Motor neuron (in vitro differentiated cells): Measurements from ENCODE around the gene CYB561D1. TPM values are rescaled to one million over a fixed set of nuclear protein-coding genes. Genes with fewer than 3 reads are reported as not detected.
"Not testable (repeated sequence)": the region's sequence is repeated elsewhere in the genome, so short reads cannot be mapped to it uniquely, and the experiment has no call there.

Experiments used
- ATAC-seq, 8 experiments: fragments of 200-7000 bp; cut with Tn5 transposase; replicated peaks in 6 of 8; 2 replicates each; pipeline ENCODE4 v1.8.0; 2021; ENCODE audit warnings: mild to moderate bottlenecking in 8 of 8, moderate library complexity in 8 of 8
- H3K27ac ChIP-seq, 2 donors: fragments of 250-450 bp; sonication (Bioruptor Pico); 2 replicates each; pipeline ENCODE4 v1.9.0; 2021; ENCODE audit warnings: antibody characterized with exemption in 2 of 2, mild to moderate bottlenecking in 2 of 2, moderate library complexity in 1 of 2
- H3K4me1 ChIP-seq, 2 donors: fragments of 250-450 bp; sonication (Bioruptor Pico); replicated peaks in 1 of 2; 2 replicates each; pipeline ENCODE4 v1.6.1; 2021; ENCODE audit warnings: antibody characterized with exemption in 2 of 2, mild to moderate bottlenecking in 2 of 2, moderate library complexity in 1 of 2
- H3K4me3 ChIP-seq, 5 donors: fragments of 250-450 bp; sonication (Bioruptor Pico); 2 replicates each; pipeline ENCODE4 v1.9.0; 2021; ENCODE audit warnings: antibody characterized with exemption in 5 of 5, mild to moderate bottlenecking in 5 of 5, moderate library complexity in 4 of 5
- WGBS, 10 experiments: fragments of 450-650 bp; shearing (Covaris generic); methylation state at CpG; one replicate each; pipeline ENCODE4 v1.0.0; 2022; 5-methylcytosine and 5-hydroxymethylcytosine counted together
- in situ Hi-C, 9 experiments: fragments of 400-800 bp; cut with MboI; loops; one replicate each; pipeline ENCODE4 v1.15.0; 2021; ENCODE audit warnings: low sequenced_read_pairs in 9 of 9, low pct_unique_long_range_greater_than_20kb in 2 of 9; ENCODE audit not compliant: unreplicated experiment in 9 of 9
- total RNA-seq, 8 experiments: library from RNA; unstranded; fragments of 300-600 nt; gene quantifications; 2 replicates each; pipeline versions ENCODE4 v1.2.3 to v1.2.4, GENCODE V29; 2022

The CYB561D1 gene
- 10 to 100 TPM in 2 of 8 experiments, 1 to 10 TPM in 6; 5.8 to 12.6 (median 7.5) TPM for total RNA-seq

- Histone ChIP-seq H3K4me1 (peaks cover 11 to 17% of the 10 kb centered on the region in 2 donors), H3K27ac (peak within 1 kb of the TSS; percentile 32 to 64), H3K4me3 (peak within 1 kb of the TSS; percentile 61 to 99 (median 86))
- in situ Hi-C loops, result no loop called here
- 0 to 1% (median 0%) methylated on average over 1 to 21 of the region's 44 CpGs; no CpG with 5 or more reads in 5 of the 10 experiments for WGBS, 10 experiments
- ATAC-seq, result peak; percentile 84 to 93 (median 90)
Observed at GRCh38 chr1:109493805-109494539, at the start of gene CYB561D1. Gene CYB561D1 (plus strand): TSS chr1:109494094. CDS start chr1:109494140, 46 bp downstream.

GRCh38 chr1:109444346-109444745, 49.5 kb upstream of the CYB561D1 start:
- in situ Hi-C loops, result no loop called here
- Histone ChIP-seq H3K27ac (no peak overlapping the region), H3K4me1 (no peaks in the 10 kb centered on the region), H3K4me3 (no peak overlapping the region)
- ATAC-seq, result peak in 2 of 8 experiments; percentile 37 to 42
- WGBS, 10 experiments, result 33 to 100% (median 90%) methylated on average over 1 of the region's 1 CpG; no CpG with 5 or more reads in 3 of the 10 experiments

GRCh38 chr1:109445949-109446695, 47.8 kb upstream of the CYB561D1 start:
- in situ Hi-C loops, H3K4me1 ChIP-seq, H3K4me3 ChIP-seq, H3K27ac ChIP-seq: not testable (repeated sequence)
- peak in 3 of 8 experiments; percentile 19 to 65 (median 49) for ATAC-seq
- 15 to 83% (median 59%) methylated on average over 2 to 11 of the region's 11 CpGs for WGBS, 10 experiments

GRCh38 chr1:109447524-109447923, 46.4 kb upstream of the CYB561D1 start:
- no peak for ATAC-seq
- H3K4me3 ChIP-seq, result no peak overlapping the region
- in situ Hi-C loops, result no loop called here
- 13 to 86% (median 58%) methylated on average over 2 to 4 of the region's 4 CpGs for whole genome bisulfite sequencing, 10 experiments
- H3K27ac ChIP-seq, result no peak overlapping the region
- no peaks in the 10 kb centered on the region for H3K4me1 ChIP-seq

- no peaks in the 10 kb centered on the region for H3K4me1 ChIP-seq
- no peak for ATAC-seq
- no peak overlapping the region for H3K4me3 ChIP-seq
- in situ Hi-C loops, result no loop called here
- WGBS, 10 experiments, result 29 to 100% (median 85%) methylated on average over 1 of the region's 1 CpG
- H3K27ac ChIP-seq, result no peak overlapping the region
Observed at GRCh38 chr1:109454497-109455133, 39.3 kb upstream of the CYB561D1 start.

GRCh38 chr1:109457819-109458218, 36.1 kb upstream of the CYB561D1 start:
- Histone ChIP-seq H3K4me3 (no peak overlapping the region), H3K27ac (no peak overlapping the region), H3K4me1 (no peaks in the 10 kb centered on the region)
- in situ Hi-C loops, result no loop called here
- WGBS, 10 experiments, result 33 to 84% (median 71%) methylated on average over 1 to 4 of the region's 4 CpGs
- no peak for ATAC-seq

- H3K4me3 ChIP-seq, result peak overlapping the region; percentile 17 to 38 (median 32)
- in situ Hi-C loops, result no loop called here
- no peak overlapping the region for H3K27ac ChIP-seq
- 0 to 19% (median 4%) methylated on average over 2 to 14 of the region's 24 CpGs; no CpG with 5 or more reads in 2 of the 10 experiments for WGBS, 10 experiments
- no peak for ATAC-seq
- H3K4me1 ChIP-seq, result peaks cover 2 to 4% of the 10 kb centered on the region in 2 donors
Observed at GRCh38 chr1:109466125-109466451, 27.8 kb upstream of the CYB561D1 start.

GRCh38 chr1:109466452-109467300, 27.2 kb upstream of the CYB561D1 start, which contains the start of gene SYPL2:
Gene SYPL2 (plus strand): TSS chr1:109466546. CDS start chr1:109466844, 298 bp downstream.
- in situ Hi-C loops, result no loop called here
- peak; percentile 75 to 88 (median 80) for ATAC-seq
- H3K4me3 ChIP-seq, result peak within 1 kb of the TSS; percentile 17 to 38 (median 32)
- H3K4me1 ChIP-seq, result peaks cover 2 to 4% of the 10 kb centered on the region in 2 donors
- H3K27ac ChIP-seq, result no peak within 1 kb of the TSS
- 0% methylated on average over 5 of the region's 88 CpGs; no CpG with 5 or more reads in 9 of the 10 experiments for WGBS, 10 experiments

- peak in 4 of 8 experiments; percentile 7 to 35 (median 25) for ATAC-seq
- peaks cover 2 to 4% of the 10 kb centered on the region in 2 donors for H3K4me1 ChIP-seq
- 20 to 100% (median 47%) methylated on average over 1 to 12 of the region's 23 CpGs; no CpG with 5 or more reads in 1 of the 10 experiments for WGBS, 10 experiments
- H3K27ac ChIP-seq, result no peak overlapping the region
- in situ Hi-C loops, result no loop called here
- H3K4me3 ChIP-seq, result peak overlapping the region in 2 of 5 donors; percentile 36 to 38
Observed at GRCh38 chr1:109467301-109467777, 26.6 kb upstream of the CYB561D1 start.

- Histone ChIP-seq H3K4me3 (no peak overlapping the region), H3K4me1 (peaks cover 2 to 4% of the 10 kb centered on the region in 2 donors), H3K27ac (no peak overlapping the region)
- WGBS, 10 experiments, result 55 to 100% (median 73%) methylated on average over 1 of the region's 1 CpG; no CpG with 5 or more reads in 4 of the 10 experiments
- in situ Hi-C loops, result no loop called here
- no peak for ATAC-seq
Observed at GRCh38 chr1:109468061-109468460, 25.8 kb upstream of the CYB561D1 start.

GRCh38 chr1:109468903-109469302, 25.0 kb upstream of the CYB561D1 start:
- Histone ChIP-seq H3K4me3 (no peak overlapping the region), H3K4me1 (peaks cover 2 to 4% of the 10 kb centered on the region in 2 donors), H3K27ac (no peak overlapping the region)
- 0 to 20% (median 3%) methylated on average over 1 to 2 of the region's 2 CpGs for WGBS, 10 experiments
- in situ Hi-C loops, result no loop called here
- ATAC-seq, result no peak

GRCh38 chr1:109470245-109470644, 23.6 kb upstream of the CYB561D1 start:
- in situ Hi-C loops, result no loop called here
- 0 to 93% (median 40%) methylated on average over 1 to 6 of the region's 6 CpGs; no CpG with 5 or more reads in 2 of the 10 experiments for WGBS, 10 experiments
- Histone ChIP-seq H3K4me1 (peaks cover 0 to 2% of the 10 kb centered on the region in 2 donors), H3K27ac (no peak overlapping the region), H3K4me3 (no peak overlapping the region)
- ATAC-seq, result no peak
